Activated CD8-positive, alpha-beta memory T cell treated with anti-CD3 and anti-CD28 coated beads, Interleukin-2, amount 10 ng/mL, durations not matched to agents 7 days and 5 days (primary cell): ENCODE data around the gene DMAC1. TPM values are rescaled to one million over a fixed set of nuclear protein-coding genes. Genes with fewer than 3 reads are reported as not detected.
A peak's percentile ranks its signal among the peaks of the same experiment; 100 is the strongest.

Source experiments
- ATAC-seq: fragments of 150-1000 bp; cut with Tn5 transposase; one replicate; pipeline ENCODE4 v1.10.0; 2021; ENCODE audit warnings: moderate library complexity
- CTCF ChIA-PET: fragments of 350-600 bp; sonication (Branson Sonifier 250); formaldehyde crosslinking; loops from one replicate; lab custom pipeline; 2021; ENCODE audit warnings: antibody characterized with exemption; lab: Charles Lee
- DNase-seq: peaks from one replicate; pipeline ENCODE4 v3.0.0-alpha.2; 2020
- H3K27ac Mint-ChIP-seq: one replicate; pipeline ENCODE4 v1.8.0; 2021; ENCODE audit warnings: mild to moderate bottlenecking, mixed read lengths
- H3K27me3 Mint-ChIP-seq: one replicate; pipeline ENCODE4 v1.8.0; 2021; ENCODE audit warnings: mixed read lengths
- H3K36me3 Mint-ChIP-seq: one replicate; pipeline ENCODE4 v1.8.0; 2021; ENCODE audit warnings: mild to moderate bottlenecking, mixed read lengths
- H3K4me1 Mint-ChIP-seq: one replicate; pipeline ENCODE4 v1.8.0; 2021; ENCODE audit warnings: mixed read lengths
- H3K4me3 Mint-ChIP-seq: one replicate; pipeline ENCODE4 v1.8.0; 2021; ENCODE audit warnings: mild to moderate bottlenecking, moderate library complexity, mixed read lengths
- H3K9me3 Mint-ChIP-seq: one replicate; pipeline ENCODE4 v1.8.0; 2022; ENCODE audit warnings: low read depth, mixed read lengths
- total RNA-seq, 2 experiments: library from RNA; stranded (reverse); gene quantifications; one replicate each; pipeline ENCODE4 v1.2.3, GENCODE V29; 2021

DMAC1 gene
- total RNA-seq, 2 experiments from 2014 or later: 40.1 to 54.5 TPM

GRCh38 chr9:7802666-7803065, 3.1 kb upstream of the DMAC1 start:
- no peak for ATAC-seq
- no peaks in the 10 kb centered on the region for H3K27me3 Mint-ChIP-seq
- H3K4me1 Mint-ChIP-seq: peaks cover 15% of the 10 kb centered on the region
- peaks cover 3% of the 10 kb centered on the region for H3K36me3 Mint-ChIP-seq
- no peak overlapping the region for H3K4me3 Mint-ChIP-seq
- CTCF ChIA-PET: no interaction called here
- DNase-seq: no peak
- no peak overlapping the region for H3K27ac Mint-ChIP-seq
- H3K9me3 Mint-ChIP-seq: no peaks in the 10 kb centered on the region

- ATAC-seq: peak; percentile 30
- no peaks in the 10 kb centered on the region for H3K27me3 Mint-ChIP-seq
Measured at GRCh38 chr9:7799944-7800285, 337 bp upstream of the DMAC1 start.

DNA sequence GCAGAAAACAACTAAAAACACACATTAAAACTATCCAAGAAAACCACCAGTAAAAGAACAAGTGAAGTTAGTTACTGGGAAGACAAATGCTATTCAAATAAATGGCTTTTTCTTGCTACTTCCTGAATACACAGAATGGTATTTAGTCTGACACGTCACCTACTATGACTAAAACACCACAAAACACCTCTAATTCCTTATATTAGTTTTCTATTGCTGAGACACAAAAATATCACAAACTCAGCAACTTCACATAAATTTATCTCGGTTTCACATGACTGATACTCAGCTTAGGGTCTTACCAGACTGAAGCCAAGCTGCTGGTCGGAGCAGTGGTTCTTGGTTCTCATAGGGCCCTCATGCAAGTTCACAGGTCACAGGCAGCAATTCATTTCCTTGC, 5.4 kb downstream of the DMAC1 start:
- Mint-ChIP-seq H3K36me3 (peaks cover 29% of the 10 kb centered on the region), H3K4me1 (peaks cover 19% of the 10 kb centered on the region), H3K27me3 (no peaks in the 10 kb centered on the region), H3K27ac (no peak overlapping the region), H3K9me3 (no peaks in the 10 kb centered on the region), H3K4me3 (no peak overlapping the region)
- DNase-seq: no peak
- no peak for ATAC-seq
- CTCF ChIA-PET: interaction anchor here (1.7 kb wide), 1 partner anchor 9 kb away, joined by 5 read pairs; no protein-coding TSS in a partner anchor

More at GRCh38 chr9:7799944-7800285, 337 bp upstream of the DMAC1 start:
- H3K4me1 Mint-ChIP-seq: peaks cover 17% of the 10 kb centered on the region
- H3K4me3 Mint-ChIP-seq: peak overlapping the region; percentile 92
- H3K9me3 Mint-ChIP-seq: no peaks in the 10 kb centered on the region
- CTCF ChIA-PET: no interaction called here
- peak overlapping the region; percentile 94 for H3K27ac Mint-ChIP-seq
- no peak for DNase-seq
- H3K36me3 Mint-ChIP-seq: peaks cover 13% of the 10 kb centered on the region

GRCh38 chr9:7791394-7791793, 8.2 kb downstream of the DMAC1 start:
- peaks cover 8% of the 10 kb centered on the region for H3K4me1 Mint-ChIP-seq
- CTCF ChIA-PET: no interaction called here
- no peak for ATAC-seq
- no peaks in the 10 kb centered on the region for H3K9me3 Mint-ChIP-seq
- H3K36me3 Mint-ChIP-seq: peaks cover 23% of the 10 kb centered on the region
- H3K4me3 Mint-ChIP-seq: no peak overlapping the region
- no peaks in the 10 kb centered on the region for H3K27me3 Mint-ChIP-seq
- no peak for DNase-seq
- H3K27ac Mint-ChIP-seq: no peak overlapping the region

DNA sequence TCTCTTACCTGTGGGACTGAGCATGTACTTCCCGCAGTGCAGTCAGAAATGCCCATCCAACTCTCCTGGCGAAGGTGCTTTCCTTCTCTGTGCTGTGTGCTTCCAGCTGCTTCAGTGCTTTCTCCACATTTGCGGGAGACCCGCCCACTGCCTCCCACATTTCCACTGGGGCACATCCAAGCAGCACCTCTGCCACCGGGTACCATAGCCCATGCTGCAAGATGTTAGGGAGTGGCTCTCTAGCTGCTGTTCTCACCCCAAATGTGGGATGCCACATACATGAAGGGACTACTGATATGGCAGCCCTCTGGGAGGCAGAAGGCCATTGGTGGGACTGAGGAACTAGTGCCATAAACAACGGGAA, 8.8 kb downstream of the DMAC1 start:
- no peak for ATAC-seq
- CTCF ChIA-PET: no interaction called here
- no peaks in the 10 kb centered on the region for H3K27me3 Mint-ChIP-seq
- no peaks in the 10 kb centered on the region for H3K9me3 Mint-ChIP-seq
- H3K4me3 Mint-ChIP-seq: no peak overlapping the region
- no peak for DNase-seq
- no peak overlapping the region for H3K27ac Mint-ChIP-seq
- H3K36me3 Mint-ChIP-seq: peaks cover 18% of the 10 kb centered on the region
- H3K4me1 Mint-ChIP-seq: peaks cover 8% of the 10 kb centered on the region

- no peak overlapping the region for H3K4me3 Mint-ChIP-seq
- ATAC-seq: no peak
- CTCF ChIA-PET: no interaction called here
Measured at GRCh38 chr9:7790022-7790818, 9.4 kb downstream of the DMAC1 start.

DNA sequence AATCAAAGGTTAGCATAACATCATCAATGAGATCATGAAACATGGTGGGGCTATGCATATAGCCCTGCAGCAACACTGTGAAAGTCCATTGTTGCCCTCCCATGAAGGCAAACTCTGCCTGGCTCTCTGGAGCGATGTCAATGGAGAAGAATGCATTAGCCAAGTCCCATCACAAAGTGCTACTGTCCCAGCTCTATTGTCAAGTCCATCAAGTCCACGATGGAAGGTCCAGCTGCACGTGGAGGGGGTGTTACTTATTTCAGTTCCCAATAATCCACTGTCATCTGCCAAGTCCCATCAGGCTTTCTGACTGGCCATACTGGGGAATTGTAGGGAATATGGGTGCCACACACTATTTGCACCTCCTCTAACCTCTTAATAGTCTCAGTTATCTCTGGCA, 10.8 kb downstream of the DMAC1 start:
- no peaks in the 10 kb centered on the region for H3K27me3 Mint-ChIP-seq
- peaks cover 12% of the 10 kb centered on the region for H3K36me3 Mint-ChIP-seq
- peaks cover 9% of the 10 kb centered on the region for H3K4me1 Mint-ChIP-seq
- H3K4me3 Mint-ChIP-seq: no peak overlapping the region
- H3K27ac Mint-ChIP-seq: no peak overlapping the region
- ATAC-seq (no peak), DNase-seq (no peak)
- CTCF ChIA-PET: no interaction called here
- no peaks in the 10 kb centered on the region for H3K9me3 Mint-ChIP-seq

More at GRCh38 chr9:7790022-7790818, 9.4 kb downstream of the DMAC1 start:
- peaks cover 15% of the 10 kb centered on the region for H3K36me3 Mint-ChIP-seq
- H3K27me3 Mint-ChIP-seq: no peaks in the 10 kb centered on the region
- H3K4me1 Mint-ChIP-seq: peaks cover 7% of the 10 kb centered on the region
- H3K9me3 Mint-ChIP-seq: no peaks in the 10 kb centered on the region
- no peak overlapping the region for H3K27ac Mint-ChIP-seq
- DNase-seq: no peak

DNA sequence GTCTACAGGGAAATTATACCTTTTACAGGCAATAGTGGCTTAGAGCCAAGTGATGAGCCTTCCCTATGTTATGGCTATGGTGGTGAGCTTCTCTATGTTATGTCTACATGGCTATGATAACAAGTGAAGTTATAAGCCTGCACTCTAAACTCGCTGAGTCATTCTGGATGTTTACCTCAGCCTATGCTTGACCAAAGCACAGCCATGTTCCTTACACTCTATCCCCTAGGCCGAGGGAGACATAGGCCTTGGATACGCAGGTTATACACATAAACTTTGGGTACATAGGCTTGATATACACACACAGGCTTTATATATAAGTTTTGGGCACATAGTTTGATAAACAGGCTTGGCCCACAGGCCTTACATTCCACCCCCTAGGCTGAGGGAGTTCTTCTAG, 13.8 kb downstream of the DMAC1 start:
- CTCF ChIA-PET: interaction anchor here (1.5 kb wide), 1 partner anchor 9 kb away, joined by 5 read pairs; no protein-coding TSS in a partner anchor

GRCh38 chr9:7784472-7784871, 15.1 kb downstream of the DMAC1 start:
- H3K27ac Mint-ChIP-seq: no peak overlapping the region
- CTCF ChIA-PET: interaction anchor here (1.5 kb wide), 1 partner anchor 10 kb away, joined by 5 read pairs; no protein-coding TSS in a partner anchor
- no peaks in the 10 kb centered on the region for H3K36me3 Mint-ChIP-seq
- DNase-seq (no peak), ATAC-seq (no peak)
- H3K9me3 Mint-ChIP-seq: no peaks in the 10 kb centered on the region
- H3K27me3 Mint-ChIP-seq: no peaks in the 10 kb centered on the region
- peaks cover 17% of the 10 kb centered on the region for H3K4me1 Mint-ChIP-seq
- no peak overlapping the region for H3K4me3 Mint-ChIP-seq

More for the DNA sequence above, 13.8 kb downstream of the DMAC1 start:
- no peaks in the 10 kb centered on the region for H3K27me3 Mint-ChIP-seq
- ATAC-seq (no peak), DNase-seq (no peak)
- no peaks in the 10 kb centered on the region for H3K9me3 Mint-ChIP-seq
- H3K36me3 Mint-ChIP-seq: no peaks in the 10 kb centered on the region
- H3K27ac Mint-ChIP-seq: no peak overlapping the region
- H3K4me1 Mint-ChIP-seq: peaks cover 17% of the 10 kb centered on the region
- no peak overlapping the region for H3K4me3 Mint-ChIP-seq

- DNase-seq (no peak), ATAC-seq (no peak)
- H3K4me1 Mint-ChIP-seq: peaks cover 17% of the 10 kb centered on the region
- CTCF ChIA-PET: no interaction called here
- H3K4me3 Mint-ChIP-seq: no peak overlapping the region
- H3K9me3 Mint-ChIP-seq: no peaks in the 10 kb centered on the region
- no peaks in the 10 kb centered on the region for H3K27me3 Mint-ChIP-seq
- no peak overlapping the region for H3K27ac Mint-ChIP-seq
- no peaks in the 10 kb centered on the region for H3K36me3 Mint-ChIP-seq
Measured at GRCh38 chr9:7783635-7784063, 15.9 kb downstream of the DMAC1 start.

DNA sequence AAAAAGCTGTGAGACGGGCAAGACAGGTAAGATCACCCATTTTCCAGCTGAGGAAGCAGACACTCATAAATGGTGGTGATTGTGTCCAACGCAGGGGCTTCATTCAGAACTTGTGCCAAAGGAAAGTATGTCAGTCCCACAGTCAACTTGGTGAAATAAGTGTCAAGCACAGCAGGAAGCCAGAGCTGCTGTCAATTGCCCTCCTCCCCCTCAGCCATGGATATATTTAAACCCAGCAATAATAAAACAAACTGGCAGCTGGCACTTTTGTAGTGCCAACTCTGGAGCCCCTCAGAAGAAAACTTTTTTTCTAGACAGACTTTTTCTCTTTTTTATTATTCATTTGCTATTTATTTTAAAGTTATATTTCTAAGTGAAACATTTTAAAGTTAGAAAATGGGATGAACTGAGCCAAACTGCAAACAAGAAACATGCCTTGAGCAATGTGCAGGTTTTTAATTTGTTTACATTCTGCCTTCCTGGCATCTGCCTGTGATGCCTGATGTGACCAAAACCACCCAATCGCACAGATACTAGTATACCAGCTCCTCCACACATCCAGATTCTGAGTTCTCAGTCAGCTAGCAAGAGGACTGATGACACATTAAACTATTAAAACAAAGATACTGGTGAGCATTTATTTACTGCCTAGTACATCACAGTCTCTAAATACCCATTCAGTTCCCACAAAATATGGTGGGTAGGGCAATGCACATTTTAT, 17.0 kb downstream of the DMAC1 start:
- ATAC-seq (no peak), DNase-seq (no peak)
- Mint-ChIP-seq H3K36me3 (no peaks in the 10 kb centered on the region), H3K4me3 (no peak overlapping the region), H3K27me3 (no peaks in the 10 kb centered on the region), H3K4me1 (peaks cover 17% of the 10 kb centered on the region), H3K9me3 (no peaks in the 10 kb centered on the region), H3K27ac (no peak overlapping the region)
- CTCF ChIA-PET: interaction anchor here (1.7 to 2.1 kb wide), 2 partner anchors 15 to 22 kb away, joined by 4 read pairs; no protein-coding TSS in a partner anchor

GRCh38 chr9:7780261-7780988, 19.2 kb downstream of the DMAC1 start:
- no peak overlapping the region for H3K4me3 Mint-ChIP-seq
- no peak for ATAC-seq
- H3K4me1 Mint-ChIP-seq: peaks cover 17% of the 10 kb centered on the region
- DNase-seq: no peak
- no peaks in the 10 kb centered on the region for H3K9me3 Mint-ChIP-seq
- CTCF ChIA-PET: interaction anchor here (2.1 kb wide), 1 partner anchor 18 kb away, joined by 4 read pairs; no protein-coding TSS in a partner anchor
- H3K36me3 Mint-ChIP-seq: no peaks in the 10 kb centered on the region
- no peaks in the 10 kb centered on the region for H3K27me3 Mint-ChIP-seq
- no peak overlapping the region for H3K27ac Mint-ChIP-seq

DNA sequence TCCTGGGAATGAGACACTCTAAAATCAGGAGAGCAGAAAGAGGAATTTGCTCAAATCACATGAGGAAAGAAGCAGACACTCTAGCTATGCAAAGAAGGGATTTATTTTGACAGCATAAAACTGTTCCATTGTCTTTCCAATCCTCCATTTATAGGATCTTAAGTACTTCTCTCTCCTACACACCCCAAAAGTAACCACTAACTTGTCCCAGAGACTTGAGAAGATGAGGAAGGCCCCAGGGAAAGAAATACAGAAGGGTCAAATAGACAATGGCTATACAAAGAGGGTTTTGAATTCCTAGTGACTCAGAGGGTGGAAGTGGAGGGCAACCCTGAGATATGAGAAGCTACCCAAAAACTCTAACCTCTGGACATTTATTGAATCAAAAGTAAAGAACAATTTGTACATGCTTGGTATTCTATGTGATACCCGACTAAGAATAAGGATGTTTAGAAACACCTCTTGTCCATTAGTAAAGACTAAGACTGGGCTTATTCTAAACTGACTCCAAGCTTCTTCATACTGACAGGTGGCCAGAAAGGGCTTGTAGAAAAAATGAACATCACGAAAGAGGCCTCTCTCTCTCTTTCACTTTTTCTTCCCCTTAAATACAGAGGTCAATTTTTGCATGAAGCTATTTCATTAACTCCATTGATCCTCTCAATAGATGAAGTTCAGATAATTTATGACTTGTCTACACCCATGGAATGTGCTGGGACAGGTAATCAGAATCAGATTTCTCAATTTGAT, 20.6 kb downstream of the DMAC1 start:
- ATAC-seq: no peak
- H3K27ac Mint-ChIP-seq: no peak overlapping the region

More for the DNA sequence above, 20.6 kb downstream of the DMAC1 start:
- H3K27me3 Mint-ChIP-seq: peaks cover 4% of the 10 kb centered on the region
- no peaks in the 10 kb centered on the region for H3K36me3 Mint-ChIP-seq
- no peak overlapping the region for H3K4me3 Mint-ChIP-seq
- CTCF ChIA-PET: no interaction called here
- H3K9me3 Mint-ChIP-seq: no peaks in the 10 kb centered on the region
- no peak for DNase-seq
- peaks cover 10% of the 10 kb centered on the region for H3K4me1 Mint-ChIP-seq
